ENCODE data around the gene PIK3C3. TPM values are rescaled to one million over a fixed set of nuclear protein-coding genes. Genes with fewer than 3 reads are reported as not detected.

PIK3C3 gene
- total RNA-seq, 2 donors from 2014 or later: 51.2 to 72.1 TPM

GRCh38 chr18:42011053-42011452 is 56.0 kb downstream of the PIK3C3 start:
- Histone ChIP-seq H3K36me3 (peaks cover 11% of the 10 kb centered on the region), H3K9me3 (no peaks in the 10 kb centered on the region), H3K27ac (no peak overlapping the region), H3K4me3 (no peak overlapping the region), H3K4me1 (ENCODE audit: control insufficient read depth in 1 of 2, low read depth in 2 of 2) (no peaks in the 10 kb centered on the region), H3K27me3 (replicated peaks; ENCODE audit: insufficient read depth) (no peaks in the 10 kb centered on the region)
- no peak for TF ChIP-seq CTCF (IDR thresholded peaks at IDR 0.05)
- ATAC-seq (ENCODE audit: insufficient number of reproducible peaks, low FRiP score, low read depth) (no peak), DNase-seq (ENCODE audit: low spot score) (no peak)

GRCh38 chr18:42018831-42019230 is 63.8 kb downstream of the PIK3C3 start:
- H3K36me3 ChIP-seq: peaks cover 8% of the 10 kb centered on the region
- no peaks in the 10 kb centered on the region for H3K9me3 ChIP-seq
- no peaks in the 10 kb centered on the region for H3K27me3 ChIP-seq (replicated peaks; ENCODE audit: insufficient read depth)
- no peak for ATAC-seq (ENCODE audit: insufficient number of reproducible peaks, low FRiP score, low read depth)
- H3K27ac ChIP-seq: no peak overlapping the region
- H3K4me1 ChIP-seq (ENCODE audit: control insufficient read depth in 1 of 2, low read depth in 2 of 2): no peaks in the 10 kb centered on the region
- TF ChIP-seq CTCF (IDR thresholded peaks at IDR 0.05): no peak
- no peak for DNase-seq (ENCODE audit: low spot score)
- no peak overlapping the region for H3K4me3 ChIP-seq

GRCh38 chr18:42024131-42024530 is 69.1 kb downstream of the PIK3C3 start:
- Histone ChIP-seq H3K27ac (no peak overlapping the region), H3K36me3 (peaks cover 3% of the 10 kb centered on the region), H3K27me3 (replicated peaks; ENCODE audit: insufficient read depth) (no peaks in the 10 kb centered on the region), H3K4me1 (ENCODE audit: control insufficient read depth in 1 of 2, low read depth in 2 of 2) (peaks cover 0 to 3% of the 10 kb centered on the region in 2 donors), H3K9me3 (no peaks in the 10 kb centered on the region), H3K4me3 (no peak overlapping the region)
- DNase-seq (ENCODE audit: low spot score) (no peak), ATAC-seq (ENCODE audit: insufficient number of reproducible peaks, low FRiP score, low read depth) (no peak)
- TF ChIP-seq CTCF (IDR thresholded peaks at IDR 0.05): no peak

- H3K27me3 ChIP-seq (replicated peaks; ENCODE audit: insufficient read depth): no peaks in the 10 kb centered on the region
- TF ChIP-seq CTCF (IDR thresholded peaks at IDR 0.05): no peak
- no peak overlapping the region for H3K4me3 ChIP-seq
- no peaks in the 10 kb centered on the region for H3K9me3 ChIP-seq
- H3K27ac ChIP-seq: no peak overlapping the region
- peaks cover 3% of the 10 kb centered on the region for H3K36me3 ChIP-seq
- DNase-seq (ENCODE audit: low spot score) (no peak), ATAC-seq (ENCODE audit: insufficient number of reproducible peaks, low FRiP score, low read depth) (no peak)
- H3K4me1 ChIP-seq (ENCODE audit: control insufficient read depth in 1 of 2, low read depth in 2 of 2): peaks cover 0 to 3% of the 10 kb centered on the region in 2 donors
Measured at GRCh38 chr18:42025491-42025890, 70.5 kb downstream of the PIK3C3 start.

GRCh38 chr18:42025974-42026625 is 71.1 kb downstream of the PIK3C3 start:
- ATAC-seq (ENCODE audit: insufficient number of reproducible peaks, low FRiP score, low read depth) (no peak), DNase-seq (ENCODE audit: low spot score) (no peak)
- no peaks in the 10 kb centered on the region for H3K27me3 ChIP-seq (replicated peaks; ENCODE audit: insufficient read depth)
- peaks cover 0 to 3% of the 10 kb centered on the region in 2 donors for H3K4me1 ChIP-seq (ENCODE audit: control insufficient read depth in 1 of 2, low read depth in 2 of 2)
- no peak overlapping the region for H3K4me3 ChIP-seq
- H3K27ac ChIP-seq: no peak overlapping the region
- no peaks in the 10 kb centered on the region for H3K9me3 ChIP-seq
- TF ChIP-seq CTCF (IDR thresholded peaks at IDR 0.05): no peak
- peaks cover 2% of the 10 kb centered on the region for H3K36me3 ChIP-seq
